ENCODE results near the gene GP1BB.

Gene GP1BB

GRCh38 chr22:19720150-19720827, 3.0 kb upstream of the GP1BB start:
- no peak for TF ChIP-seq CTCF (IDR thresholded peaks at IDR 0.05; ENCODE audit: borderline replicate concordance, insufficient read depth, low read depth, low read length)
- H3K4me3 ChIP-seq (ENCODE audit: low read depth, low read length): no peak overlapping the region

- TF ChIP-seq CTCF (IDR thresholded peaks at IDR 0.05; ENCODE audit: borderline replicate concordance, insufficient read depth, low read depth, low read length): no peak
- H3K4me3 ChIP-seq (ENCODE audit: low read depth, low read length): no peak overlapping the region
Observed at GRCh38 chr22:19720999-19721329, 2.4 kb upstream of the GP1BB start.

GRCh38 chr22:19721330-19722177, 1.8 kb upstream of the GP1BB start:
- TF ChIP-seq CTCF (IDR thresholded peaks at IDR 0.05; ENCODE audit: borderline replicate concordance, insufficient read depth, low read depth, low read length): no peak
- no peak overlapping the region for H3K4me3 ChIP-seq (ENCODE audit: low read depth, low read length)

- no peak overlapping the region for H3K4me3 ChIP-seq (ENCODE audit: low read depth, low read length)
- no peak for TF ChIP-seq CTCF (IDR thresholded peaks at IDR 0.05; ENCODE audit: borderline replicate concordance, insufficient read depth, low read depth, low read length)
Observed at GRCh38 chr22:19722178-19722981, 959 bp upstream of the GP1BB start.

GRCh38 chr22:19722982-19723231, 432 bp upstream of the GP1BB start:
- no peak for TF ChIP-seq CTCF (IDR thresholded peaks at IDR 0.05; ENCODE audit: borderline replicate concordance, insufficient read depth, low read depth, low read length)

GRCh38 chr22:19723983-19724827, 866 bp downstream of the GP1BB start:
- H3K4me3 ChIP-seq (ENCODE audit: low read depth, low read length): no peak overlapping the region
- TF ChIP-seq CTCF (IDR thresholded peaks at IDR 0.05; ENCODE audit: borderline replicate concordance, insufficient read depth, low read depth, low read length): peak; percentile 42

More at GRCh38 chr22:19722982-19723231, 432 bp upstream of the GP1BB start:
- no peak overlapping the region for H3K4me3 ChIP-seq (ENCODE audit: low read depth, low read length)
